CD14-positive monocyte (primary cell): ENCODE data around the gene APOO. TPM values are rescaled to one million over a fixed set of nuclear protein-coding genes. Genes with fewer than 3 reads are reported as not detected.

Source experiments
- DNase-seq, 3 donors: peaks; one replicate each; pipeline ENCODE4 v3.0.0-alpha.2; 2011 to 2022
- H2AFZ ChIP-seq: 2 replicates; pipeline ENCODE4 v1.6.0; 2012; ENCODE audit warnings: mild to moderate bottlenecking, low read depth, low read length, inconsistent platforms; ENCODE audit not compliant: insufficient read depth, poor library complexity, severe bottlenecking
- H3K27ac ChIP-seq, 2 donors: 1 replicate in 1 of 2; 2 replicates in 1 of 2; pipeline ENCODE4 v1.5.1; 2012 to 2013; ENCODE audit warnings: low read length in 2 of 2, control low read depth in 1 of 2, inconsistent platforms in 1 of 2, low read depth in 1 of 2, mild to moderate bottlenecking in 1 of 2
- H3K27me3 ChIP-seq, 2 donors: one replicate each; pipeline versions ENCODE4 v1.6.0 to v1.6.1; 2011 to 2013; ENCODE audit warnings: low read length in 2 of 2; ENCODE audit not compliant: control insufficient read depth in 2 of 2, insufficient read depth in 2 of 2
- H3K36me3 ChIP-seq, 2 donors: replicated peaks in 1 of 2; 1 replicate in 1 of 2; 2 replicates in 1 of 2; pipeline versions ENCODE4 v1.5.1 to v1.6.1; 2012 to 2013; ENCODE audit warnings: low read length in 2 of 2, control low read depth in 1 of 2, inconsistent platforms in 1 of 2, mild to moderate bottlenecking in 1 of 2; ENCODE audit not compliant: insufficient read depth in 2 of 2, control insufficient read depth in 1 of 2
- H3K4me1 ChIP-seq, 2 donors: 1 replicate in 1 of 2; 2 replicates in 1 of 2; pipeline versions ENCODE4 v1.5.1 to v1.6.1; 2012 to 2013; ENCODE audit warnings: low read length in 2 of 2, control low read depth in 1 of 2, inconsistent platforms in 1 of 2, mild to moderate bottlenecking in 1 of 2, moderate library complexity in 1 of 2; ENCODE audit not compliant: insufficient read depth in 2 of 2, control insufficient read depth in 1 of 2
- H3K4me2 ChIP-seq: replicated peaks from 2 replicates; pipeline ENCODE3; 2012; ENCODE audit warnings: low read length, moderate library complexity, mild to moderate bottlenecking; ENCODE audit not compliant: poor library complexity, severe bottlenecking; ENCODE audit errors: extremely low read depth
- H3K4me3 ChIP-seq, 3 experiments: fragments of 200-600 bp in 1 of 3; sonication (generic) in 1 of 3; replicated peaks in 1 of 3; 1 replicate in 2 of 3; 2 replicates in 1 of 3; pipeline ENCODE4 v1.5.1; 2011 to 2013; ENCODE audit warnings: low read length in 3 of 3, mild to moderate bottlenecking in 3 of 3, control low read depth in 2 of 3, low read depth in 2 of 3, inconsistent platforms in 1 of 3, moderate library complexity in 1 of 3
- H3K79me2 ChIP-seq: 2 replicates; pipeline ENCODE4 v1.6.0; 2012; ENCODE audit warnings: mild to moderate bottlenecking, control low read depth, inconsistent platforms, low read length, moderate library complexity; ENCODE audit not compliant: insufficient read depth
- H3K9ac ChIP-seq: 2 replicates; pipeline ENCODE4 v1.6.0; 2017; ENCODE audit warnings: low read length, mild to moderate bottlenecking; ENCODE audit not compliant: insufficient read depth, poor library complexity, severe bottlenecking
- H3K9me3 ChIP-seq, 2 donors: replicated peaks in 1 of 2; 1 replicate in 1 of 2; 2 replicates in 1 of 2; pipeline versions ENCODE4 v1.5.1 to v1.6.1; 2012 to 2013; ENCODE audit warnings: low read length in 2 of 2, control low read depth in 1 of 2; ENCODE audit not compliant: control insufficient read depth in 1 of 2, insufficient read depth in 1 of 2
- H4K20me1 ChIP-seq: 2 replicates; pipeline ENCODE4 v1.6.0; 2012; ENCODE audit warnings: mild to moderate bottlenecking, low read length, control low read depth, moderate library complexity; ENCODE audit not compliant: insufficient read depth
- H3K27ac Mint-ChIP-seq, 7 donors: one replicate each; pipeline ENCODE4 v1.8.0; 2020; ENCODE audit warnings: mild to moderate bottlenecking in 7 of 7, mixed read lengths in 7 of 7, moderate library complexity in 6 of 7, inconsistent platforms in 2 of 7
- H3K27me3 Mint-ChIP-seq, 3 donors: one replicate each; pipeline ENCODE4 v1.8.0; 2021 to 2022; ENCODE audit warnings: low read depth in 3 of 3, mild to moderate bottlenecking in 3 of 3, mixed read lengths in 3 of 3, moderate library complexity in 3 of 3, inconsistent platforms in 1 of 3
- H3K36me3 Mint-ChIP-seq, 2 donors: one replicate each; pipeline ENCODE4 v1.8.0; 2020; ENCODE audit warnings: mixed read lengths in 2 of 2, inconsistent platforms in 1 of 2, mild to moderate bottlenecking in 1 of 2
- H3K4me1 Mint-ChIP-seq: one replicate; pipeline ENCODE4 v1.8.0; 2020; ENCODE audit warnings: mild to moderate bottlenecking, mixed read lengths
- H3K4me3 Mint-ChIP-seq, 2 donors: one replicate each; pipeline ENCODE4 v1.8.0; 2020; ENCODE audit warnings: mild to moderate bottlenecking in 2 of 2, mixed read lengths in 2 of 2, moderate library complexity in 1 of 2
- H3K9me3 Mint-ChIP-seq, 7 donors: one replicate each; pipeline ENCODE4 v1.8.0; 2020 to 2022; ENCODE audit warnings: mixed read lengths in 7 of 7, mild to moderate bottlenecking in 6 of 7, moderate library complexity in 6 of 7, inconsistent platforms in 2 of 7
- CTCF ChIP-seq: fragments of 200-600 bp; IDR thresholded peaks from one replicate; pipeline ENCODE4 v1.8.0; 2022; ENCODE audit warnings: antibody characterized with exemption, mild to moderate bottlenecking
- WGBS: methylation state at CpG from one replicate; pipeline ENCODE4 v1.1.5; 2013; ENCODE audit warnings: missing lambda C conversion rate; ENCODE audit not compliant: insufficient coverage; 5-methylcytosine and 5-hydroxymethylcytosine counted together
- intact Hi-C, 2 donors: fragments of 100-400 bp; cut with micrococcal nuclease; formaldehyde crosslinking; loops; one replicate each; pipeline versions ENCODE4 v1.15.0 to v1.15.1; 2023
- polyA plus RNA-seq, 3 donors: library from polyadenylated mRNA; depleted of rRNA in 1 of 3; unstranded in 2 of 3; stranded (reverse) in 1 of 3; fragments of 300-500 nt in 2 of 3; fragments of >200 nt in 1 of 3; fragmentation: Illumina TruSeq in 2 of 3; gene quantifications; 1 replicate in 2 of 3; 2 replicates in 1 of 3; pipeline ENCODE4 v1.2.3, GENCODE V29; 2012 to 2021

APOO gene
- polyA plus RNA-seq, 3 donors: 3.3 to 8.3 (median 4.6) TPM

- Histone ChIP-seq H3K4me1 (peaks cover 14 to 15% of the 10 kb centered on the region in 2 donors), H3K9me3 (no peaks in the 10 kb centered on the region), H3K36me3 (no peaks in the 10 kb centered on the region), H4K20me1 (no peaks in the 10 kb centered on the region), H3K27ac (peak overlapping the region in 1 of 2 donors; percentile 7), H3K27me3 (no peaks in the 10 kb centered on the region), H3K4me3 (no peak overlapping the region), H3K4me2 (no peak overlapping the region), H3K9ac (no peak overlapping the region), H2AFZ (no peak overlapping the region), H3K79me2 (no peaks in the 10 kb centered on the region)
- Mint-ChIP-seq H3K27me3 (peaks cover 0 to 9% (median 0%) of the 10 kb centered on the region in 3 donors), H3K4me1 (peaks cover 16% of the 10 kb centered on the region), H3K27ac (peak overlapping the region in 5 of 7 donors; percentile 25 to 88 (median 54)), H3K4me3 (no peak overlapping the region), H3K9me3 (peaks cover 0 to 2% (median 0%) of the 10 kb centered on the region in 7 donors), H3K36me3 (no peaks in the 10 kb centered on the region)
- no peak for TF ChIP-seq CTCF
- intact Hi-C loops: no loop called here
- peak in 2 of 3 donors; percentile 35 to 45 for DNase-seq
These were observed 81.1 kb downstream of the APOO start for GRCh38 chrX:23826653-23827052.

- H3K27ac ChIP-seq: peak overlapping the region in 1 of 2 donors; percentile 7
- no peak overlapping the region for H3K4me3 Mint-ChIP-seq
- intact Hi-C loops: no loop called here
- WGBS: no CpG with 5 or more reads among the region's 3 CpGs
- H3K4me2 ChIP-seq: no peak overlapping the region
- no peaks in the 10 kb centered on the region for H3K27me3 ChIP-seq
- H3K79me2 ChIP-seq: no peaks in the 10 kb centered on the region
- no peaks in the 10 kb centered on the region for H3K36me3 Mint-ChIP-seq
- H3K9me3 ChIP-seq: no peaks in the 10 kb centered on the region
- H3K4me1 ChIP-seq: peaks cover 14 to 15% of the 10 kb centered on the region in 2 donors
- H2AFZ ChIP-seq: no peak overlapping the region
- peaks cover 0 to 2% (median 0%) of the 10 kb centered on the region in 7 donors for H3K9me3 Mint-ChIP-seq
- no peaks in the 10 kb centered on the region for H4K20me1 ChIP-seq
- peak overlapping the region in 5 of 7 donors; percentile 25 to 88 (median 54) for H3K27ac Mint-ChIP-seq
- H3K9ac ChIP-seq: no peak overlapping the region
- no peak for TF ChIP-seq CTCF
- H3K27me3 Mint-ChIP-seq: peaks cover 0 to 7% (median 0%) of the 10 kb centered on the region in 3 donors
- no peak for DNase-seq
- no peaks in the 10 kb centered on the region for H3K36me3 ChIP-seq
- no peak overlapping the region for H3K4me3 ChIP-seq
- H3K4me1 Mint-ChIP-seq: peaks cover 16% of the 10 kb centered on the region
These were observed 81.5 kb downstream of the APOO start for GRCh38 chrX:23826216-23826615.
